HL-60/S4 treated with phorbol 12-myristate 13-acetate at 8.2 ng/mL for 4 days and 3 days (cell line): Measurements from ENCODE around the gene SUPT3H.
"Not testable (repeated sequence)": the region's sequence is repeated elsewhere in the genome, so short reads cannot be mapped to it uniquely, and the experiment has no call there.

Experiments
- in situ Hi-C: fragments of 300-500 bp; cut with MboI; formaldehyde crosslinking; loops from 2 replicates; pipeline ENCODE4 v1.15.0; 2022; ENCODE audit warnings: low sequenced_read_pairs

The SUPT3H gene

DNA sequence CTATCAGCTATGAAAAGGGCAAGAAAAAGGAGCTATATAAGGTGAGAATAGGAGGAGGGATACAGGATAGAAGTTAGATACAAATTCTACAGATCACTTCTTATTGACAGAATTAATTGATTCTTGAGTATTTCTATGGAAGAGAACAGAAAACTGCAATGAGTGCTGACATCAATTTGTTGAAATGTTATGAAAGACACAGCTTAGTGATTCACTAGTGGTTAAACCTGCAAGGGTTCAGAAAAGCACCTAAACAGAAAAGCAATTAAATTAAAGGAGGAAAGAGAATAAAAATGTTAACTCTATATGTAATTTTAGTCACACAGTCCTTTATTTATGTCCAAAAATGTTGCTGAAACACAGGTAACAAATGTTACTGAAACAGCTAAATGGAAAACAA, 304.0 kb downstream of the SUPT3H start:
- in situ Hi-C loops: no loop called here

DNA sequence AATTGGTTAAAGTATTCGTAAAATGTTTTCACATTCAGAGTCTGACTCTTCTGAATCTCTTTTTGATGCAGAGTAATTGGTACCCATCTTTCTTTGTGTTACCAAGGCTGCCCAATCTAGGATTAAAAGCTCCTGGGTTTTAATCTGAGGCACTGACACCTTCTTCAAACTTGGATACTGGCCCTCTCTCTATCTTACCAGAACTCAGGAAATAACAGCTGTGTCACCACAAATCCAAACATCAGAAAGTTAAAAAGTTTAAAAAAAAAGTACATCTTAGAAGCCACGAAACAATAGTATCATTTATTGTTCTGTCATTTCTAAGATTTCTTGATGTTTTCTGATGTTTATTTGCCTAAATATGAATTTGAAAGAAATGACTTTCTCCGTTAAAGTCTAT, 305.1 kb downstream of the SUPT3H start:
- in situ Hi-C loops: no loop called here

DNA sequence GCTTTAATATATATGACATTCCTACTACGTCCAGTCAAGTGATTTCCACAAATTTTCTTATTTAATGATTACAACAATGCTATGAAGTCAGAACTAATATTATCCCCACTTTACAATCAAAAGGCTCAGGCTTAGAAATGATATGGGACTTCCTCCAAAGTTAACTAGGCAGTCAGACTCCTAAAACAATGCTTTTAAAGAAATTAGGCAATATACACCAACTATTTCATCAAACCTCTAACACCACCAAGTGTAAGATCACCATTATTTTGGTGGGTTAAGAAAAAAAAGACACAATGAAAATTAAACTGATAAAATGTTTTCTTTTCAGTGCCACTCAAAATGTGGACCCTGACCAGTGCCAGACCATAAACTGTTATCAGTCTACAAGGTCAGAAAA, 305.7 kb downstream of the SUPT3H start:
- in situ Hi-C loops: no loop called here

DNA sequence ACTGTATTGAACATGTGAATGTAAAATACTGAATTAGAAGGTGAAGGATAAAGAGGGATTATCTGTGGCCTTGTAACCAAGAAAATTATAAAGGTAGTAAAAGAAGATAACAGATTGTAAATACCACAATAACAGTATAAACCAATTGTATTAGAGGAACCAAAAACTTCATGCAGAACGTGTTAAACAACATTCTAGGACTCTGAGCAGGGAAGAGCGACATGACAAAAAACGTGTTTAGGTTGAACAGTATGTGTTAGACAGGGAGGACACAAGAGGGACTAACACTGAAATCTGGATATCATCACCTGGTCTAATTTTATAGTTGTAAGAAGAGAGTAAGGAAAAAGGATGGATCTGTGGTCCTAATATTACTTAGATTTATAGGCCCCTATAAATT, 308.6 kb downstream of the SUPT3H start:
- in situ Hi-C loops: no loop called here

DNA sequence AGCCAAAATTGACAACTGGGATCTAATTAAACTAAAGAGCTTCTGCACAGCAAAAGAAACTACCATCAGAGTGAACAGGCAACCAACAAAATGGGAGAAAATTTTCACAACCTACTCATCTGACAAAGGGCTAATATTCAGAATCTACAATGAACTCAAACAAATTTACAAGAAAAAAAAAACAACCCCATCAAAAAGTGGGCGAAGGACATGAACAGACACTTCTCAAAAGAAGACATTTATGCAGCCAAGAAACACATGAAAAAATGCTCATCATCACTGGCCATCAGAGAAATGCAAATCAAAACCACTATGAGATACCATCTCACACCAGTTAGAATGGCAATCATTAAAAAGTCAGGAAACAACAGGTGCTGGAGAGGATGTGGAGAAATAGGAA, 310.3 kb downstream of the SUPT3H start:
- in situ Hi-C loops: not testable (repeated sequence)

DNA sequence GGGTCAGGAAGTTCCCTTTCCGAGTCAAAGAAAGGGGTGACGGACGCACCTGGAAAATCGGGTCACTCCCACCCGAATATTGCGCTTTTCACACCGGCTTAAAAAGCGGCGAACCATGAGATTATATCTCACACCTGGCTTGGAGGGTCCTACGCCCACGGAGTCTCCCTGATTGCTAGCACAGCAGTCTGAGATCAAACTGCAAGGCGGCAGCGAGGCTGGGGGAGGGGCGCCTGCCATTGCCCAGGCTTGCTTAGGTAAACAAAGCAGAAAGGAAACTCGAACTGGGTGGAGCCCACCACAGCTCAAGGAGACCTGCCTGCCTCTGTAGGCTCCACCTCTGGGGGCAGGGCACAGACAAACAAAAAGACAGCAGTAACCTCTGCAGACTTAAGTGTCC, 315.1 kb downstream of the SUPT3H start:
- in situ Hi-C loops: not testable (repeated sequence)

DNA sequence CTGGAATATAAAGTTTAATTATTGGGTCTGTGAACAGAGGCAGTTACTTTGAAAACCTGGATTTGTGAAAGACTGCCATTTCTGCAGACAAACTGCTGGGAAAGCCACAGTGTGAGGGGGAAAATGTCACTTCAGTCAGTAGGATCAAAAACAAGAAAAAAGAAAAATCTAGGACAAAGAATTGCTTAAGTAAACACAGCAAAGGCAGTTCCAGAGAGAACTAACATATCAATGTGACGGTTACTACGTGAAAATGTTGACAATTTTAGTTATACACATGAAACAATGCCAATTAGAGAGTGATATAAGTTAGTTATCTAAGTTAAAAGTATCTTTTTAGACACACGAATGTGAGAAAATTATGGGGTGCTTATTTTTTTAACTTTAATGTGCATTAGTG, 320.0 kb downstream of the SUPT3H start:
- in situ Hi-C loops: no loop called here

DNA sequence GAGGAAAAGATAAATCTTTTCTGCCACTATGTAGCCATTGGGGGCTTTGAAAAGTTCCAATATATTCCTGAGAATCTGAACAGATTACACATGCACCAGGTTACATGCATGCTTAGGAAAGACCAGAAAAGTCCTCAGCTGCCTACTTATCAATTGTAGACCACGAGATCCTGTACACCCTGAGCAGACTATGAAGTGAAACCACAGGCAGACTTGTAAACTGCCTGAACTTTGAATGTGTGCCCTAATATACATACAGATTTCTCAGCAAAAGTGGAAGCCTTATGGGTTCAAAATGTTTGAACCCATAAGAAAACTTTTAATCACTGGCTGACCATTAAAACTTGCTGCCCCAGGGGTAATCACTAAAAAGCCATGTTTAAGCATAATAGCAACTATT, 323.1 kb downstream of the SUPT3H start:
- in situ Hi-C loops: no loop called here

DNA sequence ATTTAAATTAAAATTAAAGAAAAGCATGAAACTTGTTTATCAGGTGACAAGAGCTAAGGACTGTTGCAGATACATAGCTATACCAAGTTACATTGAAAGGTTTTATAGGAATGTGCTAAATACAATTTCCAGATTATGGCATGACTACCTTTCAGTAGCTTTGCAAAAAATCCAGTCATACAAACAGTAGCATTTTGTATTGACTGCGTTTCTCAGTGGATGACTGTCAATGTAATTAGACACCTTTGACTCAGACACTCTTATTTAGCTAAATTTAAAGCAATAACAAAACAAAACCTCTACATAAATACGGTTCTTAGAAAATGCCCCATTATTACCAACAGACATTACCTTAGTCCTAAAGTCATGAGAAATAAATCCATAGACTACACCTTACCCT, 325.4 kb downstream of the SUPT3H start:
- in situ Hi-C loops: no loop called here

DNA sequence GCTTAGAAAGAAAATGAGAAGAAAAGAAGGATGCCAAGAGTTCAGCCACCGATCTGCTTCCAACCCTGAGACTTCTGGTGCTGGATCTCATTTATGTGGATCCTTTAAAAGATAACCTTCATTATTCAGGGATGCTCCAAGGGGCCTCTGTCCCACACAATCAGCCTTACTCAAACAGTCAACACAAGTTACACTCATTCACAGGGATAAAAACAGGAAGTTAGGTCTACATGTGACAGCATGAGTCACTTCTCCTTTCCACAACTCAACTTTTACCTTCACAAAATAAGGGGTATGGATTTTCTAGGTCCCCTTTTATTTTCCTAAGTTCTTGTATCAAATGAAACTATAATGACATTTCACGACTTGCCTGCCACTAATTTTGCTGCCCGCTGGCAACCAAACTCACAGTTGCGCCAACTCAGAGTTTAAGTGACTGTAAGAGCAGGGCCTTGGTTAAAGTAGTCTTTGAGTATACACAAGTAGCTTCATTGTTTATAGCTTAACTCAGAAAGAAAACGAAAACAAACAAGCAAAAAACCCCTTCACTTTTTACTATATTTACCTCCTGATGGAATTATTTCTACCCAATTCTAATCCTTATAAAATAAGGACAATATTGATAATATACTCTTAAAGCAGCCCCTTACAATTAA, 328.4 kb downstream of the SUPT3H start:
- in situ Hi-C loops: no loop called here

DNA sequence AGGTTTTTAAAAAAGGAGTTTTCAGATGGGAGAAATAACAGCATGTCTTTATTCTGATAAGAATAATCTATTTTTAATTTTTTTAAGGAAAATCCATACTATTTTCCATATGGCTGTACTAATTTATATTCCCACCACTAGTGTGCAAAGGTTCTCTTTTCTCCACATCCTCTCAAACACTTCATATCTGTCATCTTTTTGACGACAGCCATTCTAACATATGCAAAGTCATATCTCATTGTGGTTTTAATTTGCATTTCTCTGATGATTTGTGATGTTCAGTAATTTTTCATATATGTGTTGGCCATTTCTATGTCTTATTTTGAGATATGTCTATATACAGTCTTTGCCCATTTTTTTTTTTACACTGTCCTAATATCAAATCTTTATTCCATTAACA, 330.2 kb downstream of the SUPT3H start:
- in situ Hi-C loops: no loop called here

DNA sequence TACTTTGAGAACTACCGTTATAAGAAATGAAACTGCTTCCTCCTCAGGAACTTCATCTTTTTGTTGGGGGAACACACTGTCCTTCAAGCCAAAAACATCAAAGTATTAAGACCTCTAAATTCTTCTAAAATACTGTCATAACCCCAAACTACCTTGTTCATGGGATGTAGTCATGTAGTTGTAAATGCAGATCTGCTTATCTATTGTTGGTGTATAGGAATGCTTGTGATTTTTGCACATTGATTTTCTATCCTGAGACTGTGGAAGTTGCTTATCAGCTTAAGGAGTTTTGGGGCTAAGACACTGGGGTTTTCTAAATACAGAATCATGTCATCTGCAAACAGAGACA, 332.5 kb downstream of the SUPT3H start:
- in situ Hi-C loops: no loop called here

DNA sequence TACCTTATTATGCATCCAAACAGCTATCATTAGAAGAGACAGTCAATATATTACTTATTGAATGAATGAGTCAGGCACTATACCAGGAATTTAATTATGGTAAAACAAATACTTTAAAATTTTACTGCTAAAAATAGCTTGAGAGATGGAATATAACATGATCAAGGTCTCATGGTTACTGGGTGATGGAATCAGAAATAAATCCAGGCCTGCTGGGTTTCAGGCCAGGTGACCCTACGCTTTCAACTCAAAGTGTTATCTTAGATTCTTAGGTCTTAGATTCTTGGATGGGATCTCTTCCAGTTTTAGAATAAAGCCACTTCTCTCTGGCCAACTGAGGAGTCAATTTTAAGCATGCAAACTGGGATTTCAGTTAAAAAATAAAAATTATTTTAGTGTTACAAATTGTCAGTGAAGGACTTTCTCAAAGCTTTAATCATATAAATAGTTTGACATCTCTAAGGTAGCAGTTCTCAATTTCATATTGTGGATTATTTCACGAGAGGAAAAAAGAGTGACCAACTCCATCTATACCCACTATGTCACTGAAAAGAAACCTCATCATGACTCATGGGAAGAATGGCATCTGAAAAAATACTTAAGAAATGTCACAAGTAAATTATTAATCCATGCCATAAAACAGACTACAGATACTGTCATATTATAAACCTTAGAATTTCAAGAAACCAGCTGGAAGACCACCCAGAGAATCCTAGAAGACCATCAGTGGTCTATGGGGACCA, 333.1 kb downstream of the SUPT3H start:
- in situ Hi-C loops: no loop called here

DNA sequence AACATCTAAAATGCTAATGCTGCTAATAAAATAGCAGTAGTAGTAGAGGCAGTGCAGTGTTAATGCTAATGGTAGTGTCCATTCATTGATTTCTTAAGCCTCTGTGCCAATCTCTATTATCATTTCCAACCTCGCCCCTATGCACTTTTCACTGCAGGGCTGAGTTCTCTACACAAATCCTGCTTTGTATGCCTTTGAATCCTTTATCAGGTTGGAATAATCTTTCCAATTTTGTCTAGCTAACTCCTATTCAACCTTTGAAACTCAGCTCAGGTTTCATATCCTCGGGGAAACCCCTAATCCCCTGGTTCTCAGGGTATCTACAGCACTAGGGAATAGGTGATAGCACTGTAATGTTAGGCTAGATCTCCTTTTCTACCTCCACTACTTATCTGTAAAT, 333.6 kb downstream of the SUPT3H start:
- in situ Hi-C loops: no loop called here

DNA sequence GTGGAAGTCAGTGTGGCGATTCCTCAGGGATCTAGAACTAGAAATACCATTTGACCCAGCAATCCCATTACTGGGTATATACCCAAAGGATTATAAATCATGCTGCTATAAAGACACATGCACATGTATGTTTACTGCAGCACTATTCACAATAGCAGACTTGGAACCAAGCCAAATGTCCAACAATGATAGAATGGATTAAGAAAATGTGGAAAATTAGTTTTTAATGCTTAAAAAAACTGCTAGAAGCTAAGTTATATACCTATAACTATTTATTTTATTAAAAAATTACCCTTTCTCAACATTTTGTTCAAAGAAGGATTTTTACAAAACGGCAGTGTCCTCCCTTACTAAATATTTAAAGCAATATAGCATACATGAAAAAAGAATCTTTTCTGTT, 335.1 kb downstream of the SUPT3H start:
- in situ Hi-C loops: not testable (repeated sequence)

DNA sequence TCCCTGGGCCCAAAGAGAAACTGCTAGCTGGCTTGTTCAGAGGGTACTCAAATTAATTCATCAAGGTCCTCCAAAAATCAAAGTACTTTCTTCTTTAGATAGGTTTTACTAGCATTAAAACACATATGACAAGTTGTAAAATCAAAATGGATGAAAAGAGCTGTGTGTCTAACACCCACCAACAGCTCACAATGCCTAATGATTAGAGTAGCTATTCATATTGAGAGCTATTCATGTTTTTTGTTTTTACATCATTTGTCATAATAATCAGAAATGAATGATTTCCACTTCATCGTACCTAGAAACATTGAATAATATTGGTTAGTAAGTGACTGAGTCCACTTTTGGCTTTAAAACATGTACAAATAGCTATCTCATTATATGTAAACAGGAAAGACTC, 339.5 kb downstream of the SUPT3H start:
- in situ Hi-C loops: no loop called here

DNA sequence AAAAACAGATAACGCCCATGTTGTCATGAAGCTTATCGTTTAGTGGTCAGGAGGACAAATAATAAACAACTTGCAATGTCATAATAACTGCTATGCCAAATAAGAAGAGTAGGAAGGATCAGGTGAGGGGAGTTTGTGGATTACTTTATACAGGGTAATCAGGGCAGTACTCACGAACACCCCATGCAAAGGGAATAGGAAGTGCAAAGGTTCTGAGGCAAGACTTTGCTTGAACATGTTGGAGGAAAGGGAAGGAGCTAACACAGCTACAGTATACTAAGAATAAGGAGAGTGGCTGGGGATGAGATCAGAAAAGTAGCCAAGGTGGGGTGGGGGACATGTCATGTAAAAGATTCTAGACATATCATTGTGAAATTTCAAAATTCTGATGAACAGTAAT, 341.6 kb downstream of the SUPT3H start:
- in situ Hi-C loops: no loop called here

DNA sequence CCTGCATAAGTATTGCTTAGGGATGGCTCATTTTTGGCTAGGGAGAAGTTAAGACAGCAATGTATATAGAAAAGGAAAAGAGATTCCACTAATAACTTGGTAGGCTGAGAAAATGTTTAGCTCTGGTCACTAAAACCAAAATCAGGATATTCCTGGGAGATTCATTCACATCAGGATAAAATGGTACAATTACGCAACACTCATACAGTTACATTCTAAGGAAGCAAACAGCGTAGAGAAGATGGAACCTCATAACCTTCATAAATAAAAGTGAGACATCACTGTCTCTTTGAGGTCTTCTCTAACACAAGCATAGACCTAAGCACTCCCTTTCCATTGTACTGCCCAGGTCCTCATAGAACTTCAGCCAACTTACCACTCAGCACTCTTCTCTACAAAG, 345.3 kb downstream of the SUPT3H start:
- in situ Hi-C loops: no loop called here

DNA sequence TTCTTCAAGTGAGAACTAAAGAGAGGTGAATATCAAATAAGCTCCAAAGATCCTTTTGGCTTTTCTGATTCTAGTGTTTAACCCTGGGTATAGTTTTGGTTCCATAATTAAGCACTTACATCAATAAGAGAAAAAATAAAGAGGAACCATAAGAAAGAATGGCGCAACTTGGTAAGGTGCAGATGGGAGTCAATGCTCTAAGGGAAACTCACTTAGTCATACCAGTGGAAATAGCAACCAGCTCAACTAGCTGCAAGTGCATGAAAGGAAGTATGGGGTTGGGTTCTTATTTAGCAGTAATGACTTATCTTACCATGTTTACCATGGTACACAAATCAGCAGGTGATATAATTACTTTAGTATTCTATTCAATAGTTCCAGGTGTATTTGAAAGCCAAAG, 346.1 kb downstream of the SUPT3H start:
- in situ Hi-C loops: no loop called here

DNA sequence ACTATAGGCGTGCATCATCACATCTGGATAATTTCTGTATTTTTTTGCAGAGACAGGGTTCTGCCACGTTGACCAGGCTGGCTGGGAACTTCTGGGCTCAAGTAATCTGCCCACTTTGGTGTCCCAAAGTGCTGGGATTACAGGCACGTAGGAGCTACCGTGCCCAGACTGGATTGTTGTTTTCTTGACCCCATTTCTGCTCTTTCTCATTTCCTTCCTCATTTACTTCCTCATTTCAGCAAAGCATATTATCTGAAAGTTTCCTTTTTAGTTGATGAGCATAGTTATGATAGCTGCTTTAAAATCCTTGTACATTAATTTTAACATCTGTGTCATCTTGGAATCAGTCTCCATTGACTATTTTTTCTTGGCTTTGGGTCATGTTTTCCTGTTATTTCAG, 350.6 kb downstream of the SUPT3H start:
- in situ Hi-C loops: no loop called here

DNA sequence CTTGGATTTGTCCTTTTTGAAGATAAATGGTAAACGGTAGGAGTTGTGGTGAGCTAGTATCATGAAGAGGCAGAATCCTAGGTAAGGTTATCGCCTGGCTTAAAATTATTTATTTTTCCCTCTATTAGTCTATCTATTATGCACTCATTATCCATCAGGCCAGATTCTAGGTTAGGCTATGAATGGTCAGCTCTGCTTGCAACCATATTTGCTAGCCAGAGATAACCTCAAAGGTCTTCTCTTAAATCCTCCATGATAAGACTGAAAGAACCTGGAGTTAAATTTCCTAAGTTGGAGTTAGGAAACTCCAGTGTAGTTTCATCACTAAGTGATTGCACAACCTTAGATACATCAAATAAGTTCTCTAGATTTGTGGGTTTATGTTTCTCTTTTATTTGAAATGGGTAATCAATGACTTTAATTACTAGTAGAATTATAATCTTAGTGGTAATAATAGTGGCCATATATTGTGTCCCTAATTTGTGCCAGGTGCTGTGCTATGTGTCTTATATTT, 351.7 kb downstream of the SUPT3H start:
- in situ Hi-C loops: no loop called here

DNA sequence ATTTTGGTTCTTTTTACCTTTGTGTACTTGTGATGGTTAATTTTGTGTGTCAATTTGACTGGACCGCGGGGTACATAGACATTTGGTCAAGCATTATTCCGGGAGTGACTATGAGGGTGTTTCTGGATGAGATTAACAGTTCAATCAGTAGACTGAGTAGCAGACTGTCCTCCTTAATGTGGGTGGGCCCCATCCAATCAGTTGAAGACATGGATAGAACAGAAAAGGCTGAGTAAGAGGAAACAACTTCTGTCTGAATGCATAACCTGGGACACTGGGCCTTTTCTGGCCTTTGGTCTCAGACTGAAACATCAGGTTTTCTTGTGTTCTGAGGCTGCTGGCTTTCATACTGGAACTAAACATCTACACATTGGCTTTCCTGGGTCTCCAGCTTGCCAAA, 353.1 kb downstream of the SUPT3H start:
- in situ Hi-C loops: no loop called here

DNA sequence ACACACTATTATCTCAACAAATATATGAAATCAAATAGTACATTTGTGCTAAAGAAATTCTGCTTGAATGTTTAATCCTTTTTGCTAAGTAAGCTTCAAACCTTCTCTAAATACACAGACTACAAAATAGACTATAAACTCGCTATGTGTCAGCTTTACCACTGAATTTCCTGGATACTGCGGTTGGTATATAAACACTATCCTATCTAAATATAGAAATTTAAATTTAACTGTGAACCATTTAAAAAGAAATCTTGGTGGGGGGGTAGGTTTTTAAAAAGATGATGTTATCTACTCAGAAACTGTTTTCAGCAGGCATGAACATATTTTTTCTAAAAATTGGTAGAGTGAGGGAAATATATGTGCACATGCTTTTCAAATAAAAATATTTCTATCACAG, 356.1 kb downstream of the SUPT3H start:
- in situ Hi-C loops: no loop called here
